Measurements from ENCODE around the gene CKAP2.
A peak's percentile ranks its signal among the peaks of the same experiment; 100 is the strongest.

CKAP2 gene

DNA sequence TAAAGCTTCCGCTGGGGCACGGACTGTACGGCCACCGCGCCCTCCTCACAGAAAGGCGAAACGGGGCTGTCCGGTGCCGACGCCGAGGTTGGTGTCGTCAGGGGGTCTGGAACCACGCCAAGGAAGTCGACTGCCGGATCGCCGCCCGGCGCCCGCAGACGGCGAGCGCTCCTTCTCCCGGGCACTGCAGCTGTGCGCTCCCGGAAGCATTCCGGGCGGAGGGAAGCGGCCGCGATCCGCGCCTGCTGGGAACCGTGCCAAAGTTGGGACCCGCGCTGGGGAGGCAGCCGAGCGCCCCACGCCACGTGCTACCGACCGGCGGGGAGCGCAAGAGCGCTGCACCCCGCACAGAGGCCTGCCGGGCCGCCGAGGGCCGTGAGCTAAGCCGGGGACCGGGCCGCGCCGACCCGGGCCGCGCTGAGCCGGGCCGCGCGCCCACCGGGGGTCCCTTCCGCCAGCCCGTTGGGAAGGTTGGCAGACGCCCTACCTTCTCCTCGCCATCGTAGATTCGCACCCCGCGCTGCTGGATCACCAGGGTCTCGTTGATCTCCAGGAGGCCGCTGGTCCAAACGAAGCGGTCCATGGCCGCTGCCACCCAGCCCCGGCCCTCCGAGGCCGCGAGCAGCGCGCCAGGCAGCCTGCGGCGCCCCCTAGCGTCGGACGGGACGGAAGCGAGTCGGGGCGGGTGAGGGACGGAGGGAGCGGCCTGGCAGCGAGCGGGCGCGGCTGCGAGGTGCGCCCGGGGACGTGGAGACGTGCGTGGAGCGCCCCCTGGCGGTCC, 5.1 kb upstream of the CKAP2 start, which contains the start of gene VPS36:
VPS36 (minus strand) TSS at position 623 of the 781 bp plus-strand sequence; CDS start at position 583, 40 bp downstream.
- Histone ChIP-seq H3K4me1 (ENCODE audit: insufficient read depth, low read length, poor library complexity, severe bottlenecking) (peaks cover 40% of the 10 kb centered on the region), H3F3A (ENCODE audit: low read depth) (no peaks in the 10 kb centered on the region; the same call in 1 of the 2 replicates), H3K4me2 (ENCODE audit: low read depth, low read length, poor library complexity, severe bottlenecking) (peak within 1 kb of the TSS; percentile 89), H3K9ac (ENCODE audit: low read depth, low read length, poor library complexity, severe bottlenecking) (peak within 1 kb of the TSS; percentile 79), H3K4me3 (ENCODE audit: low read length, poor library complexity, severe bottlenecking) (peak within 1 kb of the TSS; percentile 78), H3K36me3 (ENCODE audit: insufficient read depth, low read length) (no peaks in the 10 kb centered on the region), H3K9me3 (ENCODE audit: insufficient read depth, low read depth, low read length) (no peaks in the 10 kb centered on the region), H3K79me2 (ENCODE audit: insufficient read depth, low read length) (peaks cover 64% of the 10 kb centered on the region), H4K20me1 (ENCODE audit: insufficient read depth, low read length, poor library complexity, severe bottlenecking) (peaks cover 28% of the 10 kb centered on the region), H3K9me2 (replicated peaks; ENCODE audit: low read depth, low read length) (no peaks in the 10 kb centered on the region), H3K27me3 (ENCODE audit: insufficient read depth, low read length, poor library complexity, severe bottlenecking) (no peaks in the 10 kb centered on the region), H2AFZ (ENCODE audit: low read length) (peak within 1 kb of the TSS; percentile 69)
- TF ChIP-seq EZH2phosphoT487 (IDR thresholded peaks at IDR 0.05; ENCODE audit: borderline replicate concordance), result no peak
- TF ChIP-seq CTCF (conservative IDR thresholded peaks at IDR 0.05; ENCODE audit: low read length), result peak; percentile 90

GRCh38 chr13:52450793-52451116, 4.5 kb upstream of the CKAP2 start:
- Histone ChIP-seq H3K9ac (ENCODE audit: low read depth, low read length, poor library complexity, severe bottlenecking) (no peak overlapping the region), H4K20me1 (ENCODE audit: insufficient read depth, low read length, poor library complexity, severe bottlenecking) (peaks cover 27% of the 10 kb centered on the region), H3K9me2 (replicated peaks; ENCODE audit: low read depth, low read length) (no peaks in the 10 kb centered on the region), H2AFZ (ENCODE audit: low read length) (0 out of 2 replicates have a peak overlapping the region, but pooled peaks have one; percentile 69), H3K4me1 (ENCODE audit: insufficient read depth, low read length, poor library complexity, severe bottlenecking) (peaks cover 40% of the 10 kb centered on the region), H3K36me3 (ENCODE audit: insufficient read depth, low read length) (no peaks in the 10 kb centered on the region), H3K4me2 (ENCODE audit: low read depth, low read length, poor library complexity, severe bottlenecking) (peak overlapping the region; percentile 50), H3K27me3 (ENCODE audit: insufficient read depth, low read length, poor library complexity, severe bottlenecking) (no peaks in the 10 kb centered on the region), H3K79me2 (ENCODE audit: insufficient read depth, low read length) (peaks cover 66% of the 10 kb centered on the region), H3K4me3 (ENCODE audit: low read length, poor library complexity, severe bottlenecking) (peak overlapping the region; percentile 60), H3F3A (ENCODE audit: low read depth) (no peaks in the 10 kb centered on the region; the same call in 1 of the 2 replicates), H3K9me3 (ENCODE audit: insufficient read depth, low read depth, low read length) (no peaks in the 10 kb centered on the region)
- TF ChIP-seq CTCF (conservative IDR thresholded peaks at IDR 0.05; ENCODE audit: low read length) (no peak; the same call in 1 of the 2 replicates), EZH2phosphoT487 (IDR thresholded peaks at IDR 0.05; ENCODE audit: borderline replicate concordance) (no peak)

- Histone ChIP-seq H3K79me2 (ENCODE audit: insufficient read depth, low read length) (peaks cover 67% of the 10 kb centered on the region), H3K4me3 (ENCODE audit: low read length, poor library complexity, severe bottlenecking) (peak overlapping the region; percentile 60)
- TF ChIP-seq EZH2phosphoT487 (IDR thresholded peaks at IDR 0.05; ENCODE audit: borderline replicate concordance) (no peak), CTCF (conservative IDR thresholded peaks at IDR 0.05; ENCODE audit: low read length) (no peak)
Measured at GRCh38 chr13:52451135-52451804, 4.0 kb upstream of the CKAP2 start.

More at GRCh38 chr13:52451135-52451804, 4.0 kb upstream of the CKAP2 start:
- H3K9me2 ChIP-seq (replicated peaks; ENCODE audit: low read depth, low read length), result no peaks in the 10 kb centered on the region
- no peaks in the 10 kb centered on the region; the same call in 1 of the 2 replicates for H3F3A ChIP-seq (ENCODE audit: low read depth)
- no peak overlapping the region for H2AFZ ChIP-seq (ENCODE audit: low read length)
- no peaks in the 10 kb centered on the region for H3K36me3 ChIP-seq (ENCODE audit: insufficient read depth, low read length)
- H3K9me3 ChIP-seq (ENCODE audit: insufficient read depth, low read depth, low read length), result no peaks in the 10 kb centered on the region
- peak overlapping the region; percentile 50 for H3K4me2 ChIP-seq (ENCODE audit: low read depth, low read length, poor library complexity, severe bottlenecking)
- peaks cover 40% of the 10 kb centered on the region for H3K4me1 ChIP-seq (ENCODE audit: insufficient read depth, low read length, poor library complexity, severe bottlenecking)
- H4K20me1 ChIP-seq (ENCODE audit: insufficient read depth, low read length, poor library complexity, severe bottlenecking), result peaks cover 32% of the 10 kb centered on the region
- H3K9ac ChIP-seq (ENCODE audit: low read depth, low read length, poor library complexity, severe bottlenecking), result no peak overlapping the region
- no peaks in the 10 kb centered on the region for H3K27me3 ChIP-seq (ENCODE audit: insufficient read depth, low read length, poor library complexity, severe bottlenecking)
